ENCODE results near the gene ARCN1.

Gene ARCN1

GRCh38 chr11:118641397-118642019, 69.3 kb downstream of the ARCN1 start:
- no peak for TF ChIP-seq CTCF (conservative IDR thresholded peaks at IDR 0.05; ENCODE audit: low read depth, low read length)
- H3K4me3 ChIP-seq (ENCODE audit: low read length) = no peak overlapping the region
- DNase-seq (ENCODE audit: low read depth) = no peak

- no peak overlapping the region for H3K4me3 ChIP-seq (ENCODE audit: low read length)
- TF ChIP-seq CTCF (conservative IDR thresholded peaks at IDR 0.05; ENCODE audit: low read depth, low read length) = no peak
- DNase-seq (ENCODE audit: low read depth) = no peak
Observed at GRCh38 chr11:118643142-118643994, 71.2 kb downstream of the ARCN1 start.

GRCh38 chr11:118643995-118644345, 71.8 kb downstream of the ARCN1 start:
- no peak for DNase-seq (ENCODE audit: low read depth)
- TF ChIP-seq CTCF (conservative IDR thresholded peaks at IDR 0.05; ENCODE audit: low read depth, low read length) = no peak
- H3K4me3 ChIP-seq (ENCODE audit: low read length) = no peak overlapping the region

GRCh38 chr11:118644496-118644895, 72.3 kb downstream of the ARCN1 start:
- DNase-seq (ENCODE audit: low read depth) = no peak
- no peak for TF ChIP-seq CTCF (conservative IDR thresholded peaks at IDR 0.05; ENCODE audit: low read depth, low read length)
- no peak overlapping the region for H3K4me3 ChIP-seq (ENCODE audit: low read length)

- DNase-seq (ENCODE audit: low read depth) = no peak
- no peak overlapping the region for H3K4me3 ChIP-seq (ENCODE audit: low read length)
- no peak for TF ChIP-seq CTCF (conservative IDR thresholded peaks at IDR 0.05; ENCODE audit: low read depth, low read length)
Observed at GRCh38 chr11:118645066-118645715, 73.0 kb downstream of the ARCN1 start.

- no peak for TF ChIP-seq CTCF (conservative IDR thresholded peaks at IDR 0.05; ENCODE audit: low read depth, low read length)
- H3K4me3 ChIP-seq (ENCODE audit: low read length) = no peak overlapping the region
- DNase-seq (ENCODE audit: low read depth) = no peak
Observed at GRCh38 chr11:118646393-118646792, 74.2 kb downstream of the ARCN1 start.

Measured in retinal pigment epithelial cell (primary cell).